Parathyroid adenoma (tissue), 2 donors: Measurements from ENCODE around the gene CCDC6.

Experiments
- H2AFZ ChIP-seq: fragments of 300-600 bp; sonication (generic); one replicate; pipeline ENCODE4 v1.7.0; 2017; ENCODE audit warnings: antibody characterized with exemption, mild to moderate bottlenecking
- H3K27ac ChIP-seq: fragments of 300-600 bp; sonication (generic); one replicate; pipeline ENCODE4 v1.7.0; 2017
- H3K27me3 ChIP-seq: fragments of 300-600 bp; sonication (generic); one replicate; pipeline ENCODE4 v1.7.0; 2017; ENCODE audit warnings: low read length; ENCODE audit not compliant: control insufficient read depth, insufficient read depth
- H3K36me3 ChIP-seq: fragments of 300-600 bp; sonication (generic); one replicate; pipeline ENCODE4 v1.7.0; 2017; ENCODE audit warnings: low read length; ENCODE audit not compliant: control insufficient read depth, insufficient read depth
- H3K4me1 ChIP-seq: fragments of 300-600 bp; sonication (generic); one replicate; pipeline ENCODE4 v1.7.0; 2017; ENCODE audit warnings: control low read depth
- H3K4me2 ChIP-seq: fragments of 300-600 bp; sonication (generic); one replicate; pipeline ENCODE4 v1.7.0; 2017; ENCODE audit warnings: low read length
- H3K4me3 ChIP-seq: fragments of 300-600 bp; sonication (generic); one replicate; pipeline ENCODE4 v1.7.0; 2017; ENCODE audit warnings: low read depth, low read length
- H3K79me2 ChIP-seq: fragments of 300-600 bp; sonication (generic); one replicate; pipeline ENCODE4 v1.7.0; 2017; ENCODE audit warnings: control low read depth
- H3K9ac ChIP-seq: fragments of 300-600 bp; sonication (generic); one replicate; pipeline ENCODE4 v1.7.0; 2017; ENCODE audit warnings: mild to moderate bottlenecking
- H3K9me3 ChIP-seq: fragments of 300-600 bp; sonication (generic); one replicate; pipeline ENCODE4 v1.7.0; 2017; ENCODE audit warnings: low read length; ENCODE audit not compliant: control insufficient read depth
- CTCF ChIP-seq: fragments of 300-600 bp; sonication (generic); IDR thresholded peaks from one replicate; pipeline ENCODE4 v1.7.0; 2017; ENCODE audit warnings: antibody characterized with exemption, mild to moderate bottlenecking
- donor health status: primary hyperparathyroidism.

CCDC6 gene

DNA sequence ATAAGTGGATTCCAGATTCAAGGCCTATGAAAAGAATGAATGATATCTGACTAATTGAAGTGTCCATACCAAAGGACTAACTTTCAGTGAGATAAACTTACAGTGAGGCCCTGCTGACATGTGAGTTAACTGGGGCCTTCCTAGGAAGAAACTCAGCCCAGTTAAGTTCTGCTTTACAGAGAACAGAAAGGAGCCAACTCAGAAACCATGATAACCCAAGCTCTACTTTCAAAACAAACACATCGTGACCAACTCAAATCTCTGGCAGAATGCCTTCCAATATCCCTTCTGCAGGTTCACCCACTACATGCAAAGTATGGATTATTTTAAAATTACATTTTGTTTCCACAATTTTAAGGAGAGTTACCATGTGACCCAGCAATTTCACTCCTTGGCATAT is 77.3 kb downstream of the CCDC6 start:
- Histone ChIP-seq H3K27me3 (no peaks in the 10 kb centered on the region), H3K27ac (no peak overlapping the region), H3K79me2 (peaks cover 21% of the 10 kb centered on the region), H3K4me1 (peaks cover 7% of the 10 kb centered on the region), H3K4me2 (no peak overlapping the region), H3K36me3 (no peaks in the 10 kb centered on the region), H3K4me3 (no peak overlapping the region), H2AFZ (no peak overlapping the region), H3K9me3 (no peaks in the 10 kb centered on the region), H3K9ac (no peak overlapping the region)
- TF ChIP-seq CTCF = no peak

DNA sequence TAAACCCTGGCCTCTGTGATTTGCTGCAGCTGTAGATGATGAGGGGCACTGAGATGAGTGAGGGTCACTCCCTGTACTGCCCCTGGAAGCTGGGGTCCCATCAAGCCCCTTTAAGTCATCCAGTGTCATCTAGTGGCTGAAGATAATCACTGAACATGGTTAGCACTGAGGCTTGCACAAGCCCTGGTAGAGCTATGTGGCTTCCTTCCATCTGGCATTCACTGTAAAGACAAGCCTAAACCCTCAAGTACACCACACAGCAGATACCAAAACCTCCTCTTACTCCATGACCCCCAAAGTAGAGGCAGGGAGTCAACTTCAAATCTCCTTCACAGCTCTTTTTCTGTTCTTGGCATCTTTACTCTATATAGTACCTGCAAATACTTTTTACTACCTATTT is 80.4 kb downstream of the CCDC6 start:
- no peak overlapping the region for H3K4me2 ChIP-seq
- H3K27ac ChIP-seq = no peak overlapping the region
- TF ChIP-seq CTCF = no peak
- H2AFZ ChIP-seq = no peak overlapping the region
- no peak overlapping the region for H3K4me3 ChIP-seq
- peaks cover 31% of the 10 kb centered on the region for H3K79me2 ChIP-seq
- H3K9me3 ChIP-seq = no peaks in the 10 kb centered on the region
- no peak overlapping the region for H3K9ac ChIP-seq
- no peaks in the 10 kb centered on the region for H3K27me3 ChIP-seq
- H3K36me3 ChIP-seq = no peaks in the 10 kb centered on the region
- H3K4me1 ChIP-seq = peaks cover 7% of the 10 kb centered on the region

- Histone ChIP-seq H3K9ac (no peak overlapping the region), H3K36me3 (no peaks in the 10 kb centered on the region), H2AFZ (no peak overlapping the region), H3K27me3 (no peaks in the 10 kb centered on the region), H3K9me3 (no peaks in the 10 kb centered on the region), H3K4me3 (no peak overlapping the region), H3K4me1 (peaks cover 7% of the 10 kb centered on the region), H3K27ac (no peak overlapping the region), H3K79me2 (peaks cover 26% of the 10 kb centered on the region), H3K4me2 (no peak overlapping the region)
- no peak for TF ChIP-seq CTCF
Measured at GRCh38 chr10:59823751-59824150, 82.6 kb downstream of the CCDC6 start.

DNA sequence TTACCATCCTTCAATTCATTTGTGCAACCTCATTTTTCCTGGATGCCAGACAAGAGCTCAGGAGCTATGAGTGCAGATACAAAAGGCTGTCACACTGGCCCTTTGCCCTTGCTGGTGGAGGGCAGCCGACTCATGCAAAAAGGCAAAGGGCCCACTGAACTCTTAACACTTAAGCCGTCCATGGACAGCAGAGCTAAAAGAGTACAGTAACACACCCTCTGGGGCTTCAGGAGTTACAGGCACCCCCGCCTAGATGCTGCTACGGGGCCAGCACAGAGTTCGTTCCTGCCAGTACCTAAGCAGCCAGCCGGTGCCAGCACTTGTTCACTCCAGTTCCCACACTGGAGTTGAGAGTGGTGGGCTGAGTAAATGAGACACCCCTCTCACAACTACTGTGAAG is 83.2 kb downstream of the CCDC6 start:
- H3K27me3 ChIP-seq = no peaks in the 10 kb centered on the region
- H3K4me1 ChIP-seq = peaks cover 7% of the 10 kb centered on the region
- no peak overlapping the region for H3K27ac ChIP-seq
- no peak for TF ChIP-seq CTCF
- H3K36me3 ChIP-seq = no peaks in the 10 kb centered on the region
- no peaks in the 10 kb centered on the region for H3K9me3 ChIP-seq
- H3K79me2 ChIP-seq = peaks cover 24% of the 10 kb centered on the region
- no peak overlapping the region for H2AFZ ChIP-seq
- no peak overlapping the region for H3K9ac ChIP-seq
- no peak overlapping the region for H3K4me3 ChIP-seq
- H3K4me2 ChIP-seq = no peak overlapping the region

- Histone ChIP-seq H3K27ac (no peak overlapping the region), H3K27me3 (no peaks in the 10 kb centered on the region), H3K4me2 (no peak overlapping the region), H3K4me1 (no peaks in the 10 kb centered on the region), H3K9ac (no peak overlapping the region), H3K79me2 (peaks cover 17% of the 10 kb centered on the region), H3K36me3 (no peaks in the 10 kb centered on the region), H3K9me3 (no peaks in the 10 kb centered on the region), H2AFZ (no peak overlapping the region), H3K4me3 (no peak overlapping the region)
- TF ChIP-seq CTCF = no peak
Measured at GRCh38 chr10:59820471-59820870, 85.9 kb downstream of the CCDC6 start.
